Left ventricle myocardium inferior (tissue), 1 donor: ENCODE data around the gene CACNA1F. TPM values are rescaled to one million over a fixed set of nuclear protein-coding genes. Genes with fewer than 3 reads are reported as not detected.

Experiments used
- DNase-seq: peaks from one replicate; pipeline ENCODE4 v3.0.0-alpha.2; 2020
- H3K27ac ChIP-seq: fragments of 200-600 bp; replicated peaks from 2 replicates; pipeline ENCODE4 v1.8.0; 2021
- H3K27me3 ChIP-seq: fragments of 200-600 bp; 2 replicates; pipeline ENCODE4 v1.8.0; 2021; ENCODE audit warnings: low read depth
- H3K36me3 ChIP-seq: fragments of 200-600 bp; 2 replicates; pipeline ENCODE4 v1.8.0; 2021
- H3K4me1 ChIP-seq: fragments of 200-600 bp; 2 replicates; pipeline ENCODE4 v1.8.0; 2021
- H3K4me3 ChIP-seq: fragments of 200-600 bp; 2 replicates; pipeline ENCODE4 v1.8.0; 2021; ENCODE audit warnings: mild to moderate bottlenecking, moderate library complexity
- H3K9me3 ChIP-seq: fragments of 200-600 bp; replicated peaks from 2 replicates; pipeline ENCODE4 v1.8.0; 2021
- CTCF ChIP-seq: fragments of 200-600 bp; IDR thresholded peaks from 2 replicates; pipeline ENCODE4 v1.8.0; 2021; ENCODE audit warnings: antibody characterized with exemption, mild to moderate bottlenecking, borderline replicate concordance
- intact Hi-C: fragments of 100-400 bp; cut with micrococcal nuclease; formaldehyde crosslinking; loops from one replicate; pipeline ENCODE4 v1.11.0; 2022
- total RNA-seq: library from RNA; stranded (reverse); fragmentation: NEBNext Ultra II Directional; extraction: Animal tissue kit (Norgen Biotek cat#: 25700); gene quantifications from one replicate; pipeline ENCODE4 v1.2.1, GENCODE V29; 2021
- donor health status: DM: no; HTN: yes; CAD: no; lungs with severe emphysema.

The CACNA1F gene
- total RNA-seq, 1 donor from 2014 or later: 0.08 TPM

- no peaks in the 10 kb centered on the region for H3K4me1 ChIP-seq
- DNase-seq: no peak
- H3K36me3 ChIP-seq: peaks cover 19% of the 10 kb centered on the region
- TF ChIP-seq CTCF: no peak
- no peak overlapping the region for H3K4me3 ChIP-seq
- no peaks in the 10 kb centered on the region for H3K9me3 ChIP-seq
- intact Hi-C loops: no loop called here
- no peak overlapping the region for H3K27ac ChIP-seq
- H3K27me3 ChIP-seq: no peaks in the 10 kb centered on the region
Observed at GRCh38 chrX:49250066-49250465, 16.9 kb upstream of the CACNA1F start.

GRCh38 chrX:49249616-49250015, 16.5 kb upstream of the CACNA1F start:
- DNase-seq: no peak
- H3K4me3 ChIP-seq: no peak overlapping the region
- no peaks in the 10 kb centered on the region for H3K9me3 ChIP-seq
- no peak for TF ChIP-seq CTCF
- H3K27me3 ChIP-seq: no peaks in the 10 kb centered on the region
- intact Hi-C loops: no loop called here
- H3K4me1 ChIP-seq: no peaks in the 10 kb centered on the region
- H3K27ac ChIP-seq: no peak overlapping the region
- H3K36me3 ChIP-seq: peaks cover 23% of the 10 kb centered on the region

- intact Hi-C loops: no loop called here
- H3K4me3 ChIP-seq: no peak overlapping the region
- H3K9me3 ChIP-seq: no peaks in the 10 kb centered on the region
- no peak for TF ChIP-seq CTCF
- no peak for DNase-seq
- H3K36me3 ChIP-seq: peaks cover 27% of the 10 kb centered on the region
- H3K27ac ChIP-seq: no peak overlapping the region
- H3K27me3 ChIP-seq: no peaks in the 10 kb centered on the region
- H3K4me1 ChIP-seq: no peaks in the 10 kb centered on the region
Observed at GRCh38 chrX:49249071-49249470, 15.9 kb upstream of the CACNA1F start.

- H3K9me3 ChIP-seq: no peaks in the 10 kb centered on the region
Observed at GRCh38 chrX:49247916-49248811, 15.0 kb upstream of the CACNA1F start.

GRCh38 chrX:49247346-49247745, 14.2 kb upstream of the CACNA1F start:
- intact Hi-C loops: no loop called here
- no peaks in the 10 kb centered on the region for H3K27me3 ChIP-seq
- H3K9me3 ChIP-seq: no peaks in the 10 kb centered on the region
- no peak overlapping the region for H3K27ac ChIP-seq
- DNase-seq: no peak
- no peak for TF ChIP-seq CTCF
- no peak overlapping the region for H3K4me3 ChIP-seq
- H3K36me3 ChIP-seq: peaks cover 42% of the 10 kb centered on the region
- no peaks in the 10 kb centered on the region for H3K4me1 ChIP-seq

More at GRCh38 chrX:49247916-49248811, 15.0 kb upstream of the CACNA1F start:
- DNase-seq: no peak
- TF ChIP-seq CTCF: no peak
- no peaks in the 10 kb centered on the region for H3K4me1 ChIP-seq
- peaks cover 33% of the 10 kb centered on the region for H3K36me3 ChIP-seq
- no peak overlapping the region for H3K27ac ChIP-seq
- no peak overlapping the region for H3K4me3 ChIP-seq
- H3K27me3 ChIP-seq: no peaks in the 10 kb centered on the region
- intact Hi-C loops: no loop called here
